ENCODE data around the gene FAM131C. TPM values are rescaled to one million over a fixed set of nuclear protein-coding genes. Genes with fewer than 3 reads are reported as not detected.

FAM131C gene
- polyA plus RNA-seq, 3 donors: not detected

GRCh38 chr1:16072095-16072494 is 1.4 kb downstream of the FAM131C start:
- Histone ChIP-seq H3K9ac (ENCODE audit: insufficient read depth, low read length, poor library complexity, severe bottlenecking) (no peak overlapping the region), H4K20me1 (ENCODE audit: insufficient read depth, low read length) (no peaks in the 10 kb centered on the region), H2AFZ (ENCODE audit: insufficient read depth, low read depth, low read length, poor library complexity, severe bottlenecking) (no peak overlapping the region), H3K27me3 (ENCODE audit: control insufficient read depth in 2 of 2, insufficient read depth in 2 of 2, low read length in 2 of 2) (peaks cover 8 to 31% of the 10 kb centered on the region in 2 donors), H3K4me1 (ENCODE audit: control insufficient read depth in 1 of 2, insufficient read depth in 2 of 2, low read length in 2 of 2) (peaks cover 3 to 6% of the 10 kb centered on the region in 2 donors), H3K27ac (ENCODE audit: low read depth in 1 of 2, low read length in 2 of 2) (no peak overlapping the region), H3K4me3 (replicated peaks in 1 of 3; ENCODE audit: low read depth in 2 of 3, low read length in 3 of 3) (no peak overlapping the region), H3K4me2 (replicated peaks; ENCODE audit: extremely low read depth, low read length, poor library complexity, severe bottlenecking) (no peak overlapping the region), H3K36me3 (replicated peaks in 1 of 2; ENCODE audit: control insufficient read depth in 1 of 2, insufficient read depth in 2 of 2, low read length in 2 of 2) (no peaks in the 10 kb centered on the region), H3K79me2 (ENCODE audit: insufficient read depth, low read length) (no peaks in the 10 kb centered on the region), H3K9me3 (replicated peaks in 1 of 2; ENCODE audit: control insufficient read depth in 1 of 2, insufficient read depth in 1 of 2, low read length in 2 of 2) (peaks cover 0 to 4% of the 10 kb centered on the region in 2 donors)
- TF ChIP-seq, protein P1, sequence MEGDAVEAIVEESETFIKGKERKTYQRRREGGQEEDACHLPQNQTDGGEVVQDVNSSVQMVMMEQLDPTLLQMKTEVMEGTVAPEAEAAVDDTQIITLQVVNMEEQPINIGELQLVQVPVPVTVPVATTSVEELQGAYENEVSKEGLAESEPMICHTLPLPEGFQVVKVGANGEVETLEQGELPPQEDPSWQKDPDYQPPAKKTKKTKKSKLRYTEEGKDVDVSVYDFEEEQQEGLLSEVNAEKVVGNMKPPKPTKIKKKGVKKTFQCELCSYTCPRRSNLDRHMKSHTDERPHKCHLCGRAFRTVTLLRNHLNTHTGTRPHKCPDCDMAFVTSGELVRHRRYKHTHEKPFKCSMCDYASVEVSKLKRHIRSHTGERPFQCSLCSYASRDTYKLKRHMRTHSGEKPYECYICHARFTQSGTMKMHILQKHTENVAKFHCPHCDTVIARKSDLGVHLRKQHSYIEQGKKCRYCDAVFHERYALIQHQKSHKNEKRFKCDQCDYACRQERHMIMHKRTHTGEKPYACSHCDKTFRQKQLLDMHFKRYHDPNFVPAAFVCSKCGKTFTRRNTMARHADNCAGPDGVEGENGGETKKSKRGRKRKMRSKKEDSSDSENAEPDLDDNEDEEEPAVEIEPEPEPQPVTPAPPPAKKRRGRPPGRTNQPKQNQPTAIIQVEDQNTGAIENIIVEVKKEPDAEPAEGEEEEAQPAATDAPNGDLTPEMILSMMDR (IDR thresholded peaks at IDR 0.05): no peak
- DNase-seq: no peak
- intact Hi-C loops (cut with micrococcal nuclease): no loop called here
- no peak overlapping the region for H3K27ac Mint-ChIP-seq
- WGBS (ENCODE audit: insufficient coverage): 52% methylated on average over 2 of the region's 5 CpGs
- H3K36me3 Mint-ChIP-seq: peaks cover 0 to 3% of the 10 kb centered on the region in 2 donors
- peaks cover 6% of the 10 kb centered on the region for H3K4me1 Mint-ChIP-seq
- H3K4me3 Mint-ChIP-seq: peak overlapping the region in 1 of 2 donors; percentile 60
- peaks cover 34 to 56% (median 48%) of the 10 kb centered on the region in 3 donors for H3K27me3 Mint-ChIP-seq (ENCODE audit: low read depth in 3 of 3)
- H3K9me3 Mint-ChIP-seq: peaks cover 0 to 6% (median 0%) of the 10 kb centered on the region in 7 donors

- Mint-ChIP-seq H3K36me3 (peaks cover 0 to 3% of the 10 kb centered on the region in 2 donors), H3K27ac (no peak overlapping the region), H3K4me1 (peaks cover 6% of the 10 kb centered on the region), H3K9me3 (peaks cover 0 to 6% (median 0%) of the 10 kb centered on the region in 7 donors), H3K4me3 (peak overlapping the region in 1 of 2 donors; percentile 60), H3K27me3 (ENCODE audit: low read depth in 3 of 3) (peaks cover 34 to 58% (median 45%) of the 10 kb centered on the region in 3 donors)
- 97% methylated on average over 3 of the region's 6 CpGs for WGBS (ENCODE audit: insufficient coverage)
- peaks cover 3 to 6% of the 10 kb centered on the region in 2 donors for H3K4me1 ChIP-seq (ENCODE audit: control insufficient read depth in 1 of 2, insufficient read depth in 2 of 2, low read length in 2 of 2)
- peaks cover 8 to 31% of the 10 kb centered on the region in 2 donors for H3K27me3 ChIP-seq (ENCODE audit: control insufficient read depth in 2 of 2, insufficient read depth in 2 of 2, low read length in 2 of 2)
- peaks cover 0 to 4% of the 10 kb centered on the region in 2 donors for H3K9me3 ChIP-seq (replicated peaks in 1 of 2; ENCODE audit: control insufficient read depth in 1 of 2, insufficient read depth in 1 of 2, low read length in 2 of 2)
- H4K20me1 ChIP-seq (ENCODE audit: insufficient read depth, low read length): no peaks in the 10 kb centered on the region
- DNase-seq: no peak
- intact Hi-C loops (cut with micrococcal nuclease): no loop called here
- no peak overlapping the region for H3K9ac ChIP-seq (ENCODE audit: insufficient read depth, low read length, poor library complexity, severe bottlenecking)
- no peaks in the 10 kb centered on the region for H3K36me3 ChIP-seq (replicated peaks in 1 of 2; ENCODE audit: control insufficient read depth in 1 of 2, insufficient read depth in 2 of 2, low read length in 2 of 2)
- H2AFZ ChIP-seq (ENCODE audit: insufficient read depth, low read depth, low read length, poor library complexity, severe bottlenecking): no peak overlapping the region
- H3K27ac ChIP-seq (ENCODE audit: low read depth in 1 of 2, low read length in 2 of 2): no peak overlapping the region
- TF ChIP-seq, protein P1 (IDR thresholded peaks at IDR 0.05): no peak
- H3K79me2 ChIP-seq (ENCODE audit: insufficient read depth, low read length): no peaks in the 10 kb centered on the region
- H3K4me2 ChIP-seq (replicated peaks; ENCODE audit: extremely low read depth, low read length, poor library complexity, severe bottlenecking): no peak overlapping the region
- H3K4me3 ChIP-seq (replicated peaks in 1 of 3; ENCODE audit: low read depth in 2 of 3, low read length in 3 of 3): no peak overlapping the region
These were observed 1.8 kb downstream of the FAM131C start for GRCh38 chr1:16071614-16072013.

Data from CD14-positive monocyte (primary cell).